ENCODE results near the gene TBC1D9B.

The TBC1D9B gene

GRCh38 chr5:179869641-179870402 lies 37.9 kb downstream of the TBC1D9B start:
- no peaks in the 10 kb centered on the region for H3K27me3 ChIP-seq
- no peaks in the 10 kb centered on the region for H3K4me1 ChIP-seq
- no peak for TF ChIP-seq CTCF (IDR thresholded peaks at IDR 0.05; ENCODE audit: low read depth, low read length)
- no peak for DNase-seq
- H3K36me3 ChIP-seq, result peaks cover 23% of the 10 kb centered on the region
- no peak overlapping the region for H3K4me3 ChIP-seq (ENCODE audit: low read depth, low read length)
- no peaks in the 10 kb centered on the region for H3K9me3 ChIP-seq

GRCh38 chr5:179869101-179869500 lies 38.6 kb downstream of the TBC1D9B start:
- no peak overlapping the region for H3K4me3 ChIP-seq (ENCODE audit: low read depth, low read length)
- DNase-seq, result no peak
- no peaks in the 10 kb centered on the region for H3K27me3 ChIP-seq
- H3K9me3 ChIP-seq, result no peaks in the 10 kb centered on the region
- TF ChIP-seq CTCF (IDR thresholded peaks at IDR 0.05; ENCODE audit: low read depth, low read length), result no peak
- H3K4me1 ChIP-seq, result no peaks in the 10 kb centered on the region
- H3K36me3 ChIP-seq, result peaks cover 17% of the 10 kb centered on the region

- Histone ChIP-seq H3K4me1 (no peaks in the 10 kb centered on the region), H3K9me3 (no peaks in the 10 kb centered on the region), H3K36me3 (peaks cover 13% of the 10 kb centered on the region), H3K27me3 (no peaks in the 10 kb centered on the region), H3K4me3 (ENCODE audit: low read depth, low read length) (no peak overlapping the region)
- no peak for TF ChIP-seq CTCF (IDR thresholded peaks at IDR 0.05; ENCODE audit: low read depth, low read length)
- DNase-seq, result no peak
Observed at GRCh38 chr5:179868541-179868940, 39.2 kb downstream of the TBC1D9B start.

- Histone ChIP-seq H3K36me3 (peaks cover 8% of the 10 kb centered on the region), H3K27me3 (no peaks in the 10 kb centered on the region), H3K9me3 (no peaks in the 10 kb centered on the region), H3K4me1 (no peaks in the 10 kb centered on the region), H3K4me3 (ENCODE audit: low read depth, low read length) (no peak overlapping the region)
- TF ChIP-seq CTCF (IDR thresholded peaks at IDR 0.05; ENCODE audit: low read depth, low read length), result no peak
- no peak for DNase-seq
Observed at GRCh38 chr5:179867476-179867875, 40.2 kb downstream of the TBC1D9B start.

GRCh38 chr5:179867079-179867465 lies 40.6 kb downstream of the TBC1D9B start:
- H3K9me3 ChIP-seq, result no peaks in the 10 kb centered on the region
- H3K36me3 ChIP-seq, result peaks cover 8% of the 10 kb centered on the region
- DNase-seq, result no peak
- no peak for TF ChIP-seq CTCF (IDR thresholded peaks at IDR 0.05; ENCODE audit: low read depth, low read length)
- no peaks in the 10 kb centered on the region for H3K4me1 ChIP-seq
- H3K27me3 ChIP-seq, result no peaks in the 10 kb centered on the region
- no peak overlapping the region for H3K4me3 ChIP-seq (ENCODE audit: low read depth, low read length)

- no peaks in the 10 kb centered on the region for H3K27me3 ChIP-seq
- DNase-seq, result peak; percentile 40
- H3K4me3 ChIP-seq (ENCODE audit: low read depth, low read length), result no peak overlapping the region
- peaks cover 8% of the 10 kb centered on the region for H3K36me3 ChIP-seq
- no peaks in the 10 kb centered on the region for H3K9me3 ChIP-seq
- peak; percentile 41 for TF ChIP-seq CTCF (IDR thresholded peaks at IDR 0.05; ENCODE audit: low read depth, low read length)
- H3K4me1 ChIP-seq, result no peaks in the 10 kb centered on the region
Observed at GRCh38 chr5:179866241-179867078, 41.2 kb downstream of the TBC1D9B start.
